SU-DHL-6 (cell line): ENCODE results near the gene TBC1D22A.

Source experiments
- EZH2phosphoT487 ChIP-seq: fragments of 200-600 bp; sonication (generic), shearing (Covaris generic); conservative IDR thresholded peaks from 2 replicates; pipeline ENCODE4 v1.6.1; 2018; ENCODE audit warnings: mild to moderate bottlenecking, antibody characterized with exemption, low read length, moderate library complexity, mixed read lengths
- TF ChIP-seq, protein P1 (sequence below): fragments of 200-600 bp; sonication (generic); IDR thresholded peaks from one replicate; pipeline ENCODE4 v1.5.1; 2017; ENCODE audit warnings: antibody characterized with exemption, mild to moderate bottlenecking, low read length, moderate library complexity; ENCODE audit not compliant: insufficient read depth, poor library complexity, severe bottlenecking

DNA sequence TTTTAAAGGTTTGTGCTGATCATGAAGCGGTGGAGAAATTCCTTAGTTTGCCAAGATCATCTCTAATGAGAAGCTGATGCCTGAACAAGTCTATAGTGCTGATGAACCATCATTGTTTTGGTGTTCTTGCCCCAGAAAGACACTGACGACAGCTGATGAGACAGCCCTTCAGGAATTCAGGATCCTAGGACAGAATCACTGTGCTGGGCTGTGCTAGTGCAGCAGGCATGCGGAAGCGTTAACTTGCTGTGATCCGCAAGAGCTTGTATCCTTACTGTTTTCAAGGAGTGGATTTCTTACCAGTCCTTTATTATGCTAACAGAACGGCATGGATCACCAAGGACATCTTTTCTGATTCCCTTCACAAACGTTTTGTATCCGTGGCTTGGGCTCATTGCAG, 104.1 kb downstream of the TBC1D22A start:
- no peak for TF ChIP-seq EZH2phosphoT487
- TF ChIP-seq, protein P1, sequence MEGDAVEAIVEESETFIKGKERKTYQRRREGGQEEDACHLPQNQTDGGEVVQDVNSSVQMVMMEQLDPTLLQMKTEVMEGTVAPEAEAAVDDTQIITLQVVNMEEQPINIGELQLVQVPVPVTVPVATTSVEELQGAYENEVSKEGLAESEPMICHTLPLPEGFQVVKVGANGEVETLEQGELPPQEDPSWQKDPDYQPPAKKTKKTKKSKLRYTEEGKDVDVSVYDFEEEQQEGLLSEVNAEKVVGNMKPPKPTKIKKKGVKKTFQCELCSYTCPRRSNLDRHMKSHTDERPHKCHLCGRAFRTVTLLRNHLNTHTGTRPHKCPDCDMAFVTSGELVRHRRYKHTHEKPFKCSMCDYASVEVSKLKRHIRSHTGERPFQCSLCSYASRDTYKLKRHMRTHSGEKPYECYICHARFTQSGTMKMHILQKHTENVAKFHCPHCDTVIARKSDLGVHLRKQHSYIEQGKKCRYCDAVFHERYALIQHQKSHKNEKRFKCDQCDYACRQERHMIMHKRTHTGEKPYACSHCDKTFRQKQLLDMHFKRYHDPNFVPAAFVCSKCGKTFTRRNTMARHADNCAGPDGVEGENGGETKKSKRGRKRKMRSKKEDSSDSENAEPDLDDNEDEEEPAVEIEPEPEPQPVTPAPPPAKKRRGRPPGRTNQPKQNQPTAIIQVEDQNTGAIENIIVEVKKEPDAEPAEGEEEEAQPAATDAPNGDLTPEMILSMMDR = no peak
